MM.1S (cell line): ENCODE data around the gene TAS1R1.

ENCODE experiments used
- DNase-seq: peaks from one replicate; pipeline ENCODE4 v3.0.0-alpha.2; 2015
- H2AFZ ChIP-seq: fragments of 300-600 bp; sonication (generic); 2 replicates; pipeline ENCODE4 v1.6.0; 2016; ENCODE audit warnings: antibody characterized with exemption, low read length
- H3F3A ChIP-seq: fragments of 300-600 bp; sonication (generic); 2 replicates; pipeline ENCODE4 v1.6.1; 2016; ENCODE audit warnings: mild to moderate bottlenecking, antibody characterized with exemption, low read length, moderate library complexity, mixed read lengths; ENCODE audit not compliant: insufficient read depth
- H3K27ac ChIP-seq: fragments of 300-600 bp; sonication (generic); 2 replicates; pipeline ENCODE4 v1.5.1; 2016; ENCODE audit warnings: mild to moderate bottlenecking, low read length
- H3K27me3 ChIP-seq: fragments of 300-600 bp; sonication (generic); replicated peaks from 2 replicates; pipeline ENCODE4 v1.6.0; 2016; ENCODE audit warnings: low read length; ENCODE audit not compliant: insufficient read depth
- H3K36me3 ChIP-seq: fragments of 300-600 bp; sonication (generic); replicated peaks from 2 replicates; pipeline ENCODE4 v1.6.1; 2016; ENCODE audit warnings: mild to moderate bottlenecking, low read length, mixed read lengths; ENCODE audit not compliant: insufficient read depth
- H3K4me1 ChIP-seq: fragments of 300-600 bp; sonication (generic); 2 replicates; pipeline ENCODE4 v1.6.1; 2016; ENCODE audit warnings: low read length, mixed read lengths
- H3K4me2 ChIP-seq: fragments of 300-600 bp; sonication (generic); 2 replicates; pipeline ENCODE4 v1.6.0; 2016; ENCODE audit warnings: low read depth, low read length
- H3K4me3 ChIP-seq: fragments of 300-600 bp; sonication (generic); 2 replicates; pipeline ENCODE4 v1.5.1; 2016; ENCODE audit warnings: low read length, mixed read lengths
- H3K79me2 ChIP-seq: fragments of 300-600 bp; sonication (generic); 2 replicates; pipeline ENCODE4 v1.6.1; 2016; ENCODE audit warnings: mixed run types, low read length, mixed read lengths
- H3K9ac ChIP-seq: fragments of 300-600 bp; sonication (generic); 2 replicates; pipeline ENCODE4 v1.6.1; 2016; ENCODE audit warnings: low read length, mixed read lengths
- H3K9me2 ChIP-seq: fragments of 300-600 bp; sonication (generic); replicated peaks from 2 replicates; pipeline ENCODE4 v1.6.1; 2016; ENCODE audit warnings: mild to moderate bottlenecking, low read length, mixed read lengths; ENCODE audit not compliant: insufficient read depth
- H3K9me3 ChIP-seq: fragments of 300-600 bp; sonication (generic); replicated peaks from 2 replicates; pipeline ENCODE4 v1.6.1; 2016; ENCODE audit warnings: mild to moderate bottlenecking, low read length, mixed read lengths; ENCODE audit not compliant: insufficient read depth
- H4K20me1 ChIP-seq: fragments of 300-600 bp; sonication (generic); 2 replicates; pipeline ENCODE4 v1.6.1; 2016; ENCODE audit warnings: mild to moderate bottlenecking, low read length, moderate library complexity, mixed read lengths; ENCODE audit not compliant: insufficient read depth
- EZH2 ChIP-seq: fragments of 300-600 bp; sonication (generic); optimal IDR thresholded peaks from 2 replicates; pipeline ENCODE3; 2017; ENCODE audit warnings: low read depth, mild to moderate bottlenecking, antibody characterized with exemption, low read length, mixed read lengths
- EZH2phosphoT487 ChIP-seq: fragments of 300-600 bp; sonication (generic); IDR thresholded peaks from 2 replicates; pipeline ENCODE4 v1.6.1; 2018; ENCODE audit warnings: antibody characterized with exemption, low read length
- TF ChIP-seq, protein P1 (sequence below): fragments of 300-600 bp; sonication (generic); IDR thresholded peaks from 2 replicates; pipeline ENCODE4 v1.5.1; 2016; ENCODE audit warnings: antibody characterized with exemption, low read length, mixed read lengths

The TAS1R1 gene

DNA sequence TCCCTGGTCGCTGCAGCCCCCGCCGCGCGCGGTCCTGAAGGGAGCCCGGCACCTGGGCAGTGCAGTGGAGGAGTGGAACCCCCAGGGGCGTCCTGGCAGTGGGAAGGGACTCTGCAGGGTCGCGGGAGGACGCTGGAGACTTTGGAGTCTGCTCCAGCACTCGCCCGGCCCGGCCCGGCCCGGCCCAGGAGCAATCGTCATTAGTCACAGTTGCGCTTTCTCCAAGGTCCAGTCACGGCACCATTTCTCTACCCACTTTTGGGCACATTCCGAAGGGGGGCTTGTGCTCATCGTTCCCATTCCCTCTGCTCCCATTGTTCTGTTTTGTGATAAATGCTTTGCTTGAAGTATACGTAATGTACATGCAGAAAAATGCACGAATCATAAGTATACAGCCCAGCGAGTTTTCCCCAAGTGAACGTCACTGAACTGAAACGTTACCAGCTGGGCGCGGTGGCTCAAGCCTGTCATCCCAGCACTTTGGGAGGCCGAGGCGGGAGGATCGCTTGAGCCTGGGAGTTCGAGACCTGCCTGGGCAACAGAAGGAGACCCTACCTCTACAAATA lies 70.6 kb downstream of the TAS1R1 start:
- peak overlapping the region; percentile 74 for H3K4me2 ChIP-seq
- no peaks in the 10 kb centered on the region; the same call in 1 of the 2 replicates for H3K36me3 ChIP-seq
- no peaks in the 10 kb centered on the region for H3K9me3 ChIP-seq
- no peaks in the 10 kb centered on the region for H3K27me3 ChIP-seq
- peak overlapping the region; percentile 55 for H2AFZ ChIP-seq
- H3K4me3 ChIP-seq = peak overlapping the region; percentile 73
- peaks cover 14% of the 10 kb centered on the region for H3F3A ChIP-seq
- peak; percentile 59 for DNase-seq
- H3K79me2 ChIP-seq = peaks cover 57% of the 10 kb centered on the region
- TF ChIP-seq, protein P1, sequence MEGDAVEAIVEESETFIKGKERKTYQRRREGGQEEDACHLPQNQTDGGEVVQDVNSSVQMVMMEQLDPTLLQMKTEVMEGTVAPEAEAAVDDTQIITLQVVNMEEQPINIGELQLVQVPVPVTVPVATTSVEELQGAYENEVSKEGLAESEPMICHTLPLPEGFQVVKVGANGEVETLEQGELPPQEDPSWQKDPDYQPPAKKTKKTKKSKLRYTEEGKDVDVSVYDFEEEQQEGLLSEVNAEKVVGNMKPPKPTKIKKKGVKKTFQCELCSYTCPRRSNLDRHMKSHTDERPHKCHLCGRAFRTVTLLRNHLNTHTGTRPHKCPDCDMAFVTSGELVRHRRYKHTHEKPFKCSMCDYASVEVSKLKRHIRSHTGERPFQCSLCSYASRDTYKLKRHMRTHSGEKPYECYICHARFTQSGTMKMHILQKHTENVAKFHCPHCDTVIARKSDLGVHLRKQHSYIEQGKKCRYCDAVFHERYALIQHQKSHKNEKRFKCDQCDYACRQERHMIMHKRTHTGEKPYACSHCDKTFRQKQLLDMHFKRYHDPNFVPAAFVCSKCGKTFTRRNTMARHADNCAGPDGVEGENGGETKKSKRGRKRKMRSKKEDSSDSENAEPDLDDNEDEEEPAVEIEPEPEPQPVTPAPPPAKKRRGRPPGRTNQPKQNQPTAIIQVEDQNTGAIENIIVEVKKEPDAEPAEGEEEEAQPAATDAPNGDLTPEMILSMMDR = no peak
- TF ChIP-seq EZH2 (no peak), EZH2phosphoT487 (no peak)
- H3K4me1 ChIP-seq = peaks cover 12% of the 10 kb centered on the region; the same call in 1 of the 2 replicates
- peak overlapping the region; percentile 56; the same call in 1 of the 2 replicates for H3K27ac ChIP-seq
- peak overlapping the region; percentile 66 for H3K9ac ChIP-seq
- H4K20me1 ChIP-seq = no peaks in the 10 kb centered on the region
- H3K9me2 ChIP-seq = no peaks in the 10 kb centered on the region

DNA sequence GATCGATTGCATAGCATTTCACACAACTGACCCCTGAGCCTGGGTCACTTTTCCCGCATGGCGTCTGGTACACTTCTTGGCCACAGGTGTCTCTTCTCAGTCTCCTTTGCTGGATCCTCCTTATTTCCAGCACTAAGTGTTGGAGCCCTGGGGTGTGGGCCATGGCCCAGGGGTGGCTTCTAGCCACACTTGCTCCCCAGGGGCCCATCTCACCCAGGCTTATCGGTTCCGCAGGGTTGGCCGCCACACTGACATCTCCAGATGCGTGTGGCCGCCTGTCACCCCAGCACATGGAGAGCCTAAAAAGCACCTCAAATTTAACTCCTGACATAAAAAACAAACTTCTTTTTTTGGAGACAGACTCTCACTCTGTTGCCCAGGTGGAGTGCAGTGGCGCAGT lies 71.9 kb downstream of the TAS1R1 start:
- Histone ChIP-seq H3K79me2 (peaks cover 54% of the 10 kb centered on the region), H3K27ac (no peak overlapping the region), H3K4me2 (no peak overlapping the region), H3K4me3 (no peak overlapping the region), H2AFZ (no peak overlapping the region), H3K9ac (no peak overlapping the region), H3K9me3 (no peaks in the 10 kb centered on the region), H3F3A (peaks cover 14% of the 10 kb centered on the region), H3K36me3 (no peaks in the 10 kb centered on the region; the same call in 1 of the 2 replicates), H3K4me1 (peaks cover 12% of the 10 kb centered on the region; the same call in 1 of the 2 replicates), H3K27me3 (no peaks in the 10 kb centered on the region), H4K20me1 (no peaks in the 10 kb centered on the region), H3K9me2 (no peaks in the 10 kb centered on the region)
- TF ChIP-seq EZH2phosphoT487 = no peak
- TF ChIP-seq, protein P1 = no peak
- no peak for TF ChIP-seq EZH2
- peak; percentile 2 for DNase-seq

DNA sequence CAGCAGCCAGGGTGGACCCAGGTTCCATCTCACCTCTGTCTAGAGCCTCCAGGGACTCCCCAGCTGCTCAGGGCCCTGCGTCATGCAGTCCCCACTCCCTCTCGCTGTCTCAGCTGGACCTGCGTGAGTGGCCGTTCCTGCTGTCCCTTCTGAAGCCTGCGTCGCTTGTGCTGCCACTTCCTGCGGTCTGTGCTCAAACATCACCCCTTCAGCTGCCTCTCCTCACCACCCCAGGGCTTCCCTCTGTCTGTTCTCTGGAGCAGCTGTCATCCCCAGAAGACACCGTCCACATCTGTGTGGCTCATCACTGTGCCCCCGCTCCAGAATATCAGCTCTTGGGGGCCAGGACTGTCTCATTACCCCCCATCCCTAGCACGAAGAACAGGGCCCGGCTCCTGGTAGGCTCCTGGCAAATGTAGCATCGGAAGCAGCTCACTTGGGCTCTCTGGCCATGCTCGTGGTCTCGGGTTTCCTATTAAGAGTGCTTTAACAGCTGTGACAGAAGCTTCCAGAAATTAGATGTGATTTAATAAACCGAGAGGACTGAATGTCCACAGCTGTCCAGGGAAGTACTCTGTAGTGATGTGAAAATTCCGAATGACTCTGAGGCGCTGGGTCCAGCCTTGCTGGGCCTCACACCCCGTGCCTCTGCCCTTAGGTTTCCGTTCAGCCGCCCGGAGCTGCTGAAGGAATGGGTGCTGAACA lies 72.9 kb downstream of the TAS1R1 start:
- TF ChIP-seq EZH2phosphoT487 = no peak
- TF ChIP-seq EZH2 = no peak
- TF ChIP-seq, protein P1 = no peak
- Histone ChIP-seq H3K4me3 (no peak overlapping the region), H2AFZ (no peak overlapping the region), H3F3A (peaks cover 14% of the 10 kb centered on the region), H3K4me2 (no peak overlapping the region), H3K27ac (no peak overlapping the region), H4K20me1 (no peaks in the 10 kb centered on the region), H3K4me1 (peaks cover 12% of the 10 kb centered on the region; the same call in 1 of the 2 replicates), H3K79me2 (peaks cover 44% of the 10 kb centered on the region), H3K9me3 (no peaks in the 10 kb centered on the region), H3K9me2 (no peaks in the 10 kb centered on the region), H3K36me3 (no peaks in the 10 kb centered on the region; the same call in 1 of the 2 replicates), H3K27me3 (no peaks in the 10 kb centered on the region), H3K9ac (no peak overlapping the region)
- DNase-seq = no peak
